WERI-Rb-1 (cell line): ENCODE measurements around the gene RABGEF1.
"Not testable (repeated sequence)": the region's sequence is repeated elsewhere in the genome, so short reads cannot be mapped to it uniquely, and the experiment has no call there.

ENCODE experiments used
- DNase-seq: peaks from one replicate; pipeline ENCODE4 v3.0.0-alpha.2; 2020
- H3K27ac ChIP-seq: fragments of 250-450 bp; sonication (Bioruptor Pico); 2 replicates; pipeline ENCODE4 v1.5.1; 2020; ENCODE audit warnings: mild to moderate bottlenecking, moderate library complexity
- H3K27me3 ChIP-seq: fragments of 250-450 bp; sonication (Bioruptor Pico); 2 replicates; pipeline ENCODE4 v1.5.1; 2021; ENCODE audit warnings: mild to moderate bottlenecking, low read depth, moderate library complexity; ENCODE audit not compliant: insufficient read depth, severe bottlenecking
- H3K36me3 ChIP-seq: fragments of 250-450 bp; sonication (Bioruptor Pico); 2 replicates; pipeline ENCODE4 v1.5.1; 2020; ENCODE audit warnings: mild to moderate bottlenecking, moderate library complexity
- H3K4me3 ChIP-seq: 2 replicates; pipeline ENCODE4 v1.5.1; 2011; ENCODE audit warnings: low read depth, mild to moderate bottlenecking, control low read depth, low read length
- H3K9me3 ChIP-seq: fragments of 250-450 bp; sonication (Bioruptor Pico); 2 replicates; pipeline ENCODE4 v1.5.1; 2021; ENCODE audit warnings: mild to moderate bottlenecking, moderate library complexity; ENCODE audit not compliant: severe bottlenecking
- CTCF ChIP-seq: IDR thresholded peaks from 2 replicates; pipeline ENCODE4 v1.5.1; 2011; ENCODE audit warnings: low read depth, mild to moderate bottlenecking, control low read depth, inconsistent platforms, low read length

Gene RABGEF1

GRCh38 chr7:66713687-66714086, 26.8 kb upstream of the RABGEF1 start:
- Histone ChIP-seq H3K9me3 (no peaks in the 10 kb centered on the region), H3K27me3 (no peaks in the 10 kb centered on the region), H3K36me3 (peaks cover 3% of the 10 kb centered on the region; the same call in 1 of the 2 replicates), H3K27ac (no peak overlapping the region), H3K4me3 (no peak overlapping the region)
- TF ChIP-seq CTCF, result no peak
- no peak for DNase-seq

GRCh38 chr7:66716634-66717033, 23.9 kb upstream of the RABGEF1 start:
- H3K36me3 ChIP-seq, H3K9me3 ChIP-seq, H3K27me3 ChIP-seq, DNase-seq, H3K27ac ChIP-seq, H3K4me3 ChIP-seq: not testable (repeated sequence)

- Histone ChIP-seq H3K4me3 (no peak overlapping the region), H3K36me3 (no peaks in the 10 kb centered on the region), H3K27me3 (no peaks in the 10 kb centered on the region), H3K27ac (no peak overlapping the region), H3K9me3 (no peaks in the 10 kb centered on the region)
- no peak for TF ChIP-seq CTCF
- DNase-seq, result no peak
Observed at GRCh38 chr7:66720561-66720960, 20.0 kb upstream of the RABGEF1 start.

- H3K36me3 ChIP-seq, result no peaks in the 10 kb centered on the region
- no peak overlapping the region for H3K27ac ChIP-seq
- H3K27me3 ChIP-seq, result no peaks in the 10 kb centered on the region
- DNase-seq, result no peak
- H3K9me3 ChIP-seq, result no peaks in the 10 kb centered on the region
- no peak for TF ChIP-seq CTCF
- H3K4me3 ChIP-seq, result no peak overlapping the region
Observed at GRCh38 chr7:66725843-66726242, 14.7 kb upstream of the RABGEF1 start.

- TF ChIP-seq CTCF, result no peak
Observed at GRCh38 chr7:66727058-66727457, 13.5 kb upstream of the RABGEF1 start.

GRCh38 chr7:66728571-66728970, 12.0 kb upstream of the RABGEF1 start:
- no peak overlapping the region for H3K27ac ChIP-seq

More at GRCh38 chr7:66727058-66727457, 13.5 kb upstream of the RABGEF1 start:
- no peaks in the 10 kb centered on the region for H3K9me3 ChIP-seq
- H3K36me3 ChIP-seq, result no peaks in the 10 kb centered on the region
- H3K27ac ChIP-seq, result no peak overlapping the region
- no peak for DNase-seq
- no peaks in the 10 kb centered on the region for H3K27me3 ChIP-seq
- no peak overlapping the region for H3K4me3 ChIP-seq

More at GRCh38 chr7:66728571-66728970, 12.0 kb upstream of the RABGEF1 start:
- Histone ChIP-seq H3K36me3 (no peaks in the 10 kb centered on the region), H3K9me3 (no peaks in the 10 kb centered on the region), H3K4me3 (no peak overlapping the region), H3K27me3 (no peaks in the 10 kb centered on the region)
- no peak for TF ChIP-seq CTCF
- no peak for DNase-seq
